ENCODE results near the gene HTRA1. TPM values are rescaled to one million over a fixed set of nuclear protein-coding genes. Genes with fewer than 3 reads are reported as not detected.
A peak's percentile ranks its signal among the peaks of the same experiment; 100 is the strongest.

HTRA1 gene
- total and polyA plus RNA-seq, 2 donors from 2014 or later = 86.0 to 345 TPM

DNA sequence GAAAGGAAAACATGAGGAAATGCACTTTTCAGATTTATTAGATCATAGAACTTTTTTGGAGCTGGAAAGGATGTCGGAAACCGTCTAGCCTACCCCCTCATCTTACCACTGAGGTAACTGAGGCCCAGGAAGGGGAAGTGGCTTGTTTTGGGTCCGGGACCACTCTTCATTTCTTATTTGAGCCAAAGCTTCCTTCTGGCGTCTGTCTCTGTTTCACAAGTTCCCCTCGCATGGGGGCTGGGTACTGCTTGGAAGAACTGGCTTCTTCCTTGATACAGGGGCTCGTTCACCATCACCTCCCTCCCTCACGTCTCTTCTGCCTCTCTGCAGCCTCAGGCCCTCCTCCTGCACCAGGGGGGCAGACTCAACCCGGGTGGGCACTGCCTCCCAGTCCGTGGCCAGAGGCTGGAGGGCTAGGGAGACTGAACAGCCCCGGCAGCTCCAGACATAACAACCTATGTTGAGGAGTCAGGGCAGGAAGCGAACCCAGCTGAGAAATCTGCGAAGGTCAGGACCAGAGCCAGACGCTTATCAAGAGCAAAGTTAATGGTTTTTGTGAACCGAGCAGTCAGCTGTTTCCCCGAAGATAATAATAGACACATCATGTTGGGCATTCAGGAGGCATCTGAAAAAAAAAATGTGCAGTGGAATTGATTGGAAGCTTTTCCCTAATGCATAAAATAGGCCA is 12.9 kb downstream of the HTRA1 start:
- DNase-seq (peak in 2 of 5 donors; percentile 48 to 66), FAIRE-seq (no peak)
- peaks cover 0 to 15% (median 4%) of the 10 kb centered on the region in 3 donors for H3K4me1 ChIP-seq (ENCODE audit: control insufficient read depth in 2 of 3, insufficient read depth in 2 of 3, low read depth in 1 of 3, low read length in 3 of 3)
- no peaks in the 10 kb centered on the region for H3K9me3 ChIP-seq (ENCODE audit: control insufficient read depth in 2 of 3, insufficient read depth in 1 of 3, low read length in 3 of 3)
- no peak overlapping the region for H3K9ac ChIP-seq (ENCODE audit: low read length in 3 of 3)
- intact Hi-C loops (cut with DNase I) = no loop called here
- no peaks in the 10 kb centered on the region for H3K27me3 ChIP-seq (ENCODE audit: control insufficient read depth, insufficient read depth, low read length)
- no peaks in the 10 kb centered on the region for H3K36me3 ChIP-seq (ENCODE audit: control insufficient read depth in 2 of 3, insufficient read depth in 3 of 3, low read length in 3 of 3)
- H3K27ac ChIP-seq (ENCODE audit: low read depth in 2 of 2, low read length in 2 of 2) = peak overlapping the region in 1 of 2 donors; percentile 26
- TF ChIP-seq, protein P1, sequence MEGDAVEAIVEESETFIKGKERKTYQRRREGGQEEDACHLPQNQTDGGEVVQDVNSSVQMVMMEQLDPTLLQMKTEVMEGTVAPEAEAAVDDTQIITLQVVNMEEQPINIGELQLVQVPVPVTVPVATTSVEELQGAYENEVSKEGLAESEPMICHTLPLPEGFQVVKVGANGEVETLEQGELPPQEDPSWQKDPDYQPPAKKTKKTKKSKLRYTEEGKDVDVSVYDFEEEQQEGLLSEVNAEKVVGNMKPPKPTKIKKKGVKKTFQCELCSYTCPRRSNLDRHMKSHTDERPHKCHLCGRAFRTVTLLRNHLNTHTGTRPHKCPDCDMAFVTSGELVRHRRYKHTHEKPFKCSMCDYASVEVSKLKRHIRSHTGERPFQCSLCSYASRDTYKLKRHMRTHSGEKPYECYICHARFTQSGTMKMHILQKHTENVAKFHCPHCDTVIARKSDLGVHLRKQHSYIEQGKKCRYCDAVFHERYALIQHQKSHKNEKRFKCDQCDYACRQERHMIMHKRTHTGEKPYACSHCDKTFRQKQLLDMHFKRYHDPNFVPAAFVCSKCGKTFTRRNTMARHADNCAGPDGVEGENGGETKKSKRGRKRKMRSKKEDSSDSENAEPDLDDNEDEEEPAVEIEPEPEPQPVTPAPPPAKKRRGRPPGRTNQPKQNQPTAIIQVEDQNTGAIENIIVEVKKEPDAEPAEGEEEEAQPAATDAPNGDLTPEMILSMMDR (IDR thresholded peaks at IDR 0.05; ENCODE audit: borderline replicate concordance, extremely low read depth, insufficient read depth) = no peak
- peak overlapping the region in 1 of 3 donors; percentile 5 for H3K4me3 ChIP-seq (ENCODE audit: low read length in 3 of 3)

DNA sequence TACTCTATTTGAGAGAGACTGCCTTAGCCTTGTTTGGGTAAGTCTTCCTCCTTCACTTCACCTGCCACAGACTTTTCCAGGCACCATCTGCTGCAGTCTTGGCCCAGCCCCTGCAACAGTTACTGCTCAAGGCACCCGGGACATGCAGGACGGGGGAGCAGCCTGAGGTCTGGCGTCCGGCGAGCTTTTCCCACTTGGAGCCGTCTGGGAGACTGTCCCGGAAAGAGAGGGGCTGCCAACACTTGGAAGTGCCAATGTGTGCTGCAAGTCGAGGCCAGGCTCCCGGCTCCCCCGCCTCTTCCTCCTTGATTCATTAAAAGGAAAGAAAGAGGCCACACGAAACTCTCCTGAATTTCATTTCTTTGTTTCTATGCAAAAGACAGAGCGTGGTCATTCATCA is 13.7 kb downstream of the HTRA1 start:
- no peaks in the 10 kb centered on the region for H3K27me3 ChIP-seq (ENCODE audit: control insufficient read depth, insufficient read depth, low read length)
- no peaks in the 10 kb centered on the region for H3K9me3 ChIP-seq (ENCODE audit: control insufficient read depth in 2 of 3, insufficient read depth in 1 of 3, low read length in 3 of 3)
- no peak overlapping the region for H3K9ac ChIP-seq (ENCODE audit: low read length in 3 of 3)
- DNase-seq (peak in 1 of 5 donors; percentile 83), FAIRE-seq (no peak)
- H3K4me3 ChIP-seq (ENCODE audit: low read length in 3 of 3) = peak overlapping the region in 1 of 3 donors; percentile 5
- H3K36me3 ChIP-seq (ENCODE audit: control insufficient read depth in 2 of 3, insufficient read depth in 3 of 3, low read length in 3 of 3) = no peaks in the 10 kb centered on the region
- intact Hi-C loops (cut with DNase I) = no loop called here
- H3K4me1 ChIP-seq (ENCODE audit: control insufficient read depth in 2 of 3, insufficient read depth in 2 of 3, low read depth in 1 of 3, low read length in 3 of 3) = peaks cover 0 to 15% (median 4%) of the 10 kb centered on the region in 3 donors
- TF ChIP-seq, protein P1 (IDR thresholded peaks at IDR 0.05; ENCODE audit: borderline replicate concordance, extremely low read depth, insufficient read depth) = no peak
- H3K27ac ChIP-seq (ENCODE audit: low read depth in 2 of 2, low read length in 2 of 2) = no peak overlapping the region

DNA sequence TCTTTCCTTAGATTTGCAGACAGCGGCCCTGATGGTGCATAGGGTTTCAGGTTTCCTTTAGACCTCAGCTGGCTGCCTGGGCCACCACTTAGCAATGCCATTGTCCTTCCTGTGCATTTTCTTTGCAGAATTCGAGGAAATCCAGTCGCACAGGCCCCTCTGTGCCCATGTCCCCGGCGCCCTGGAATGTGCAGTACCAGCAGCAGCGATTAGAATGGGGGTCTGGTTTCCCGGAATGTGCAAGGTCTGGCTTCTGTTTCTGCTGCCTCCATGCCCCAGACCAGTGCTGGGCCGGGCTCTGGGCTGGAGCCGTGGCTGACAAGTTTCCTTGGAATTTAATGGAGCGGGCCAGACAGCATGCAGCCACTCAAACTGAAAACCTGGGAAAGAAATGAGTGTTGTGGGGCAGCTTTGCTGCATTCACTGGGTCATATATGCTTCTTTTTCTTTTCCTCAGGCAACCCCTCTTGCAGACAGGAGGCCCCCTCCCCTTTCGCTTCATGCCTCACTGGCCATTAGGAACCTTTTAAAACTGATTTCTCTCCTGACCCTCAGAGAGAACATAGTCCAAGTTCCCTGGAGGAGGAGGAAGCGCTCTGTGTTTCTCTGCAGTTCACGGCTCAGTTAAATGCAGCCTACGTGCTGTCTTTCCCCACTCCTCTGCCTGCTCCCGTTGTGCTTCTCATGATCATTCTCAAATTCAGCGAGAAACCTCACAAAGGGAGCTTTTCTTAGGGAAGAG is 14.4 kb downstream of the HTRA1 start:
- intact Hi-C loops (cut with DNase I) = no loop called here
- Histone ChIP-seq H3K27ac (ENCODE audit: low read depth in 2 of 2, low read length in 2 of 2) (no peak overlapping the region), H3K27me3 (ENCODE audit: control insufficient read depth, insufficient read depth, low read length) (no peaks in the 10 kb centered on the region), H3K36me3 (ENCODE audit: control insufficient read depth in 2 of 3, insufficient read depth in 3 of 3, low read length in 3 of 3) (no peaks in the 10 kb centered on the region), H3K9me3 (ENCODE audit: control insufficient read depth in 2 of 3, insufficient read depth in 1 of 3, low read length in 3 of 3) (no peaks in the 10 kb centered on the region), H3K4me3 (ENCODE audit: low read length in 3 of 3) (peak overlapping the region in 1 of 3 donors; percentile 18), H3K4me1 (ENCODE audit: control insufficient read depth in 2 of 3, insufficient read depth in 2 of 3, low read depth in 1 of 3, low read length in 3 of 3) (peaks cover 0 to 15% (median 4%) of the 10 kb centered on the region in 3 donors), H3K9ac (ENCODE audit: low read length in 3 of 3) (no peak overlapping the region)
- peak in 3 of 5 donors; percentile 61 to 76 (median 75) for DNase-seq
- TF ChIP-seq, protein P1 (IDR thresholded peaks at IDR 0.05; ENCODE audit: borderline replicate concordance, extremely low read depth, insufficient read depth) = no peak
- no peak for FAIRE-seq

All from kidney (tissue), 14 donors.